Renal pelvis (tissue), 12 donors: ENCODE data around the gene WFDC12. TPM values are rescaled to one million over a fixed set of nuclear protein-coding genes. Genes with fewer than 3 reads are reported as not detected.
"Not testable (repeated sequence)": the region's sequence is repeated elsewhere in the genome, so short reads cannot be mapped to it uniquely, and the experiment has no call there.

Source experiments
- DNase-seq: peaks from one replicate; pipeline ENCODE4 v3.0.0-alpha.2; 2013
- long read RNA-seq, 16 experiments: transcript quantifications; one replicate each; lab custom pipeline, GENCODE V29; 2026
- polyA plus RNA-seq, 3 donors: library from polyadenylated mRNA; unstranded; fragments of 120-200 nt; gene quantifications; one replicate each; pipeline ENCODE4 v1.2.1, GENCODE V29; 2013; ENCODE audit not compliant: insufficient read length in 3 of 3

Gene WFDC12, protein sequence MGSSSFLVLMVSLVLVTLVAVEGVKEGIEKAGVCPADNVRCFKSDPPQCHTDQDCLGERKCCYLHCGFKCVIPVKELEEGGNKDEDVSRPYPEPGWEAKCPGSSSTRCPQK
- not detected for polyA plus RNA-seq
- long read RNA-seq, donor 1, result 0 reads
- long read RNA-seq, donor 2, result 0 reads
- long read RNA-seq, donor 3, result 0 reads
- long read RNA-seq, donor 4, result 0 reads
- long read RNA-seq, donor 5, result 0 reads
- long read RNA-seq, donor 6, result 0 reads
- long read RNA-seq, donor 7, result 0 reads
- long read RNA-seq, donor 8, result 0 reads
- long read RNA-seq, donor 9, result 0 reads
- long read RNA-seq, donor 10, result 0 reads
- long read RNA-seq, donor 11, result 0 reads
- long read RNA-seq, donor 12, result 0 reads
- long read RNA-seq, donor 13, result 0 reads
- long read RNA-seq, donor 14, result 0 reads
- long read RNA-seq, donor 15, result 0 reads
- long read RNA-seq, donor 16, result 0 reads

DNA sequence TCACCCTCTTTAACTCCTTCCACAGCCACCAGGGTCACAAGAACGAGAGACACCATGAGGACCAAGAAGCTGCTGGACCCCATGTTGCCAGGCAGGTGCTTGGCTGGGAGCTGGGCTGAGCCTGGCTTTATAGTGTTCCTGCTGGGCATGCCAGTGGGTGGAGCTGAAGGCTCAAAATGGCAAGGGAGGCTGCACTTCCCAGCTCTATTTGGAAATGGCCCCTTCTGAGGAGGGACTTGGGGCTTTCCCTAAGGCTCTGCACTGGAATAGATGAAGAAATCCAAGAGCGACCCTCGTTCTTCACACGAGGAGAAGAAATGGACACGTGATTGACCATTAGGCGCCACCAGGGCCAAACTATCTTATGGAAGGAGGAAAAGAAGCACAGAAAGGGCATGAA, at the start of gene WFDC12:
WFDC12 (minus strand) TSS at position 101 of the 400 bp plus-strand sequence; CDS start at position 83, 18 bp downstream.
- DNase-seq, result no peak

DNA sequence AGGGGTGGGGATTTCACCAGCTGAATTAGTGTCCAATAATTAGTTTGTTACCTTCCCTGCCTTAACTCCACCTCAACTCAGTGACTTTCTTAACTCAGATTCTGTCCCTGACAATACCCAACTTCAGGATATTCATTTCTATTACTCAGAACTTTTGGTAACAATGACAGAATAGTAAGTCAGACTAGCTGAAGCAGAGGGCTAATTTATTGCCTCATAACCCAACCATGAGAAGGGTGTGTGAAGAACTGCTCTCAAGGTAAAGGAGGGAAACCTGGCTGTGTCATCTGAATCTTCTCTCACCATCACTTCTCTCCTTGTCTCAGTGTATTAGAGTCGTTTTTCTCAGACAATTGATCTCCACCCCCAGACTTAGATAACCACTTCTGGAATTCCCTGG, 49.3 kb upstream of the WFDC12 start:
- no peak for DNase-seq

DNA sequence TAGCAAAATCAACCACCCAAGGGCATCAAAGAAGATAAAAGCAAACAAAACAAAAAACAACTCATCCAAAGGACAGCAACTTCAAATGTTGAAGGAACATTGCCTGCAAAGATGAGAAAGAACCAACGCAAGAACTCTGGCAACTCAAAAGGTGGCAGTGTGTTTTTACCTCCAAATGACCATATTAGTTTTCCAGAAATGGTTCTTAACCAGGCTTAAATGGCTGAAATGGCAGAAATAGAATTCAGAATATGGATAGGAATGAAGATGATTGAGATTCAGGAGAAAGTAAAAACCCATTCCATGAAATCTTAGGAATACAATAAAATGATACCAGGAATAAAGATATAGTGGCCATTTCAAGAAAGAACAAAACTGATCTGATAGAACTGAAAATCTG, 40.6 kb upstream of the WFDC12 start:
- DNase-seq, result no peak

DNA sequence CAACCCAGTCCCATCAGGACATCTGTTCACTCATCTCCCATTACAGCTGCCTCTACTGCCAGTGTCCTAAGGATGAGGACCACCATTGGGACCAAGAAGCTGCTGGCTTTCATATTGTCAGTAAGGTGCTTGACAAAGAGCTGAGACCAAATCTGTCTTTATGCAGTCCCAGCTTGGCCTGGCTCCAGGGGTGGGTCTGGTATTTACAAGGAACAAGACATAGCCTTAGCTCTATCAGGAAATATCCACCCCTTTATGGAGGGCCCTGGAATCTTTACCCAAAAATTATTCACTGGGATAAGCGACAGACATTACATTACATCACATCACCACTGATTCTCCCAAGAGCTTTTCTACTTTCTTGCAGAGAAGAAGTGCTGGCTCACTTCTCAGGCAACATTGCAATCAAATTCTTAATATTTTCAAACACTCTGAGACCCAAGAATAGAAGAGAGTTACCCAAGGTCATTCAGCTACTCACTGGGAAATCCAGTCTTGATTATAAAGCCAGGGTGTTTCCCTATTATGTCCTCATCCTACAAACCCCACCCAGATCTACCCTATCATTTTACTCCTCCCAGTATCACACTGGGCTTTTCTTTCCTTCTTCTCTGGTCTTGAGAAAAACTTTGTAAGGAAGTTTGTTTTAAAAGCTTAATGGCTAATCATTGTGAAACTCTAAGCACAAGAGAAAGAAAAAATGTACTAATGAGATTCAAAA, 39.0 kb upstream of the WFDC12 start:
- no peak for DNase-seq

DNA sequence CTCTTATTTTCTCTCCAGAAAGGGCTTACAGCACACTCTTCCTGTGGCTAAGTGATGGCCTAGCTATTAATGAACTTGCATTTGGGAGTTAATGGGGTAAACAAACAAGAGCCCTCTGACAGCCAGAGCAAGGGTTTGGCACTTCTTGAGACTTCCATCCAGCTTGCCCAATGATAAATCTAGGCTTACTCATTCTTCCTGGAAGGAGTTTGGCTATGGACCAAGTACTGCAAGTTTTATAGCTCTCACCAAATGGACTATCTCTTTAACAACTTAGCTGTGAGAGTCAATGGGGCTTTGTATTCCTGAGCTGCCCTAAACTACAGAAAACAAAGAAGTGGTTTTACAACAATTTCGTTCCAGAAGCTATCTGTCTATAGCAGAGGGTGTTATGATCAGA, 33.7 kb upstream of the WFDC12 start:
- DNase-seq, result no peak

DNA sequence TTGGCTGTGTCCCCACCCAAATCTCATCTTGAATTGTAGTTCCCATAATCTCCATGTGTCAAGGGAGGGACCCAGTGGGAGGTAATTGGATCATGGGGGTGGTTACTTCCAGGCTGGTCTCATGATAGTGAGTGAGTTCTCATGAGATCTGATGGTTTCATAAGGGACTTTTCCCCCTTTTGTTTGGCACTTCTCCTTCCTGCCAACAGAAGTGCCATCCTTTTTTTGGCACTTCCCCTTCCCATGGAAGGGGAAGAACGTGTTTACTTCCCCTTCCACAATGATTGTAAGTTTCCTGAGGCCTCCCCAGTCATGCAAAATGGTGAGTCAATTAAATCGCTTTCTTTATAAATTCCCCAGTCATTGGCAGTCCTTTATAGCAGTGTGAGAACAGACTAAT, 32.4 kb upstream of the WFDC12 start:
- no peak for DNase-seq

DNA sequence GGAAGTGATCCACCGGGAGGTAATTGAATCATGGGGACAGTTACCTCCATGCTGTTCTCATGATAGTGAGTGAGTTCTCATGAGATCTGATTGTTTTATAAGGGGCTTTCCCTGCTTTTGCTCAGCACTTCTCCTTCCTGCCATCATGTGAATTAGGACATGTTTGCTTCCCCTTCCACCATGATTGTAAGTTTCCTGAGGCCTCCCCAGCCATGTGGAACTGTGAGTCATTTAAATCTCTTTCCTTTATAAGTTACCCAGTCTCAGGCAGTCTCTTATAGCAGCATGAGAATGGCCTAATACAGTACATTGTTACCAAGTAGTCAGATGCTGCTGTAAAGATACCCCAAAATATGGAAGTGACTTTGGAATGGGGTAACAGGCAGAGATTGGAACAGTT, 30.5 kb upstream of the WFDC12 start:
- not testable (repeated sequence) for DNase-seq

DNA sequence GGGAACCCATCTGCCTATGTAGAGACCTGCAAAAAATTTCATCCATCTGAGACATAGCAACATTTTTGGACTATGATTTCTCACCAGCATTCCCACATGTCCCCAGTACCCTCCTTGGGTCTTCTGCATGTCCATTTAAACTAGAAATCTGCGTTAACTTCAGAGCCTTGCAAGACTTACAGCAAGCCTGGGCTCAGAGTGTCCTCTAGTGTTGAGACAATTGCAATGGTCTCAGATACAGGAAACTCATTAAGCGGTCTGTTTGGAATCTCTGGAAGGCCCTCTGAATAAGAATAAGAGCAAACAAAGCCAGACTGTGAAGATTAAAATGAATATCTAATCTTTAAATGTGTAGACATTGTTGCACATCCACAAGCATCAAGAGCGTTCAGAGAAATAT, 29.9 kb upstream of the WFDC12 start:
- DNase-seq, result no peak

DNA sequence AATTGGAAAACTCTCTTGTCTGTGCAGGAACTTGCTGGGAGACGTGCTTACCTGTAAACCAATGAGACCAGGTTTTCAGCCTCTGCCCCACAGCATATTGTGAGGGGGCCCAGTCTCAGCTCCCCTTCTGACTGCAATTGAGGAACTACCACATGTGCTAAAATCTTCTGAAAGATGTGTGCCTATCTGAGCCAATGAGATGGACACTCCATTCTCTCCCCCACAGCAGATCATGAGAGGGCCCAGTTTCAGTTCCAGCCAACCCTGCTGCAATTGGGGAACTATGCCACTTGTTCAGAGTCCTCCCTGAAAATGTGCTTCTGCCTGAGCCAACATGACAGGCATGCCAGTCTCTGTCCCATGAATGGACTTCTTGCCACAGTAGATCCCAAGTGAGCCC, 29.5 kb upstream of the WFDC12 start:
- no peak for DNase-seq

DNA sequence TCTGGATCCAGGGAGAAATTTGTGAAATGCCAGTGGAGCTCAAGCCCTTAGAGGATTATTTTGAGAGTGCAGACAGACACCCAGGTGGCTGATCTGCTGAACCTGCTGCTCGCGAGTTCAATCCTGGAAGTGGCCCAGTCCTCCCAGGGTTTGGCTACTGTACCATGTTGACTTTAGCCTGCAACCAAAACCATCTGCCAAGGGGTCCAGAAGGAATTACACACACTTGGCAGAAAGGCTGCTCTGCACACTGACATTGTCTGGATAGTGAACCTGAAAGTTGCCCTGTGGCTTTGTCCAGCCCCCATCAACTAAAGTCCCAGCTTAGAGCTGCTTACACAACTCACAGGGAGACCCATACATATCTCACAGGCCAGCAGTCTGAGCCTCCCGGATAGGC, 28.9 kb upstream of the WFDC12 start:
- no peak for DNase-seq

DNA sequence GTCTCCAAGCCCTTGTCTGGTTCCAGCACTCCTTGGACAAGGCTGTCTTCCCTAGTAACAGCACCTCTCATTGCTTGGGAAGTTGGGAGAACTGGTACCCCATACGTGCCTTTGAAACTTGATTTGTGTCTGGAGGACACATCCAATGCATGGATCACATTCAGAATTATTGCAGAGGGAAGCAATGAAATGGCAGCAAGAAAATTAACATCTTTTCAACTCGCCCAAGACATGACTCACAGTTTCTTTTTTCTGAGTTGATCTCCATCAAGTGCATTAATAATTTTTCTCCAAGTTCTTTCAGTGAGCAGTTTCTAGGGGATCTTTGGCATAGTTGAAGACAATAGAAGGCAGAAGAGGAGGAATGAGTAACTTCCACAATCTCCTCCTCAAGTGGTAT, 28.1 kb upstream of the WFDC12 start:
- DNase-seq, result no peak

DNA sequence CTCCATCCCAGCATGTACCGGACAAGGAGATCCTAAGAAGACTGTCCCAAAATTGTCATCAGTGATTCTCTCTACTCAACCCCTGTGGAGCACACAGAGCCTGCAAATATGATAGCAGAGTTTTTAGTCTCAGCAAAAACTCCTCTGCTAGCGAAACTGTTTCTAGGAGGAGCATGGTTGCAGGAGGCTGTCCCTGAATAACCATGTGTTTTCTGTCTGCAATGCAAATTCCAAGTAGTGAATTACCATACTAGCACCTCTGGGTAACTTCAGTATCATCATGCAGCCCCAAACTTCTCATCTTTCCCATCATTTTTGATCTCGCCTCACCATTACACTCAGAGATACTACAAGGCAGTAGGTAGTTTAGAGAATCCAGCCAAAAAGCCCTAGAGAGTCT, 24.8 kb upstream of the WFDC12 start:
- DNase-seq, result no peak

DNA sequence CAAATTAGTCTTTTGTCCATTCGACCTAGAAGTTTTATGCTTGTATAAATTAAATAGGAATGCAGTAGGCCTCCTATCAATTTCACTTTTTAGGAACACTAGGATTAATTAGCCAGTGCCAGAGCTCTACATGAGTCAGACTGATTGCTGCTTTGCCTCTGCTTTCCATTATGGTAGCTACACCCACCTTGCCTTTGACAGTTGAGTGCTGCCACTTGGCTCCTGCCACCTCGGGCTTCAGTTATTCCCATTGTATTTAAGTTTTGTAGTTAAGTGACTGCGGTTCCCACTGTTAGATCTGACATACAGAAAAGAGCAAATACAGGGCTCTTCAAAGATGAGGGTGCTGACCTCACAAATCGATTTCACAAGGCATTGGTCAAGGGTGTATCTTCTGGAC, 16.6 kb upstream of the WFDC12 start:
- DNase-seq, result no peak

DNA sequence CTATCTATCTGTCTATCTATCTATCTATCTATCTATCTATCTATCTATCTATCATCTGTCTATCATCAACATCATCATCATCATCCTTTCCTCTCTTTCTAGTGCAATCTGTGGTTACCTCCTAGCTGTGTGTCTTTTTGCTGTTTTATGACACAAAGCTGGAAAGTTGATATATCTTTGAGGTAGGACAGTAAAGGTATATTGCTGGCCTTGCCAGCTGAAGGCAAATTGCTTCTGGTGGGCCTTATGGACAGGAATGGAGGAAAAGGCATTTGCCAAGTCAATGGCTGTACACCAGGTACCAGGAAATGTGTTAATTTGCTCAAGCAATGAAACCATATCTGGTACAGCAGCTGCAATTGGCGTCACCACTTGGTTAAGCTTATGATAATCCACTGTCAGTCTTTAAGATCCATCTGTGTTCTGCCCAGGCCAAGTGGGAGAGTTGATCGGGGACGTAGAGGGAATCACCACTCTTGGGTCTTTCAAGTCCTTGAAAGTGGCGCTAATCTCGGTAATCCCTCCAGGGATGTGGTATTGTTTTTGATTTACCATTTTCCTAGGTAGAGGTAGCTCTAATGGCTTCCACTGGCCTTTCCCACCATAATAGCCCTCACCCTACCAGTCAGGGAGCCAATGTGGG, 15.6 kb upstream of the WFDC12 start:
- not testable (repeated sequence) for DNase-seq

DNA sequence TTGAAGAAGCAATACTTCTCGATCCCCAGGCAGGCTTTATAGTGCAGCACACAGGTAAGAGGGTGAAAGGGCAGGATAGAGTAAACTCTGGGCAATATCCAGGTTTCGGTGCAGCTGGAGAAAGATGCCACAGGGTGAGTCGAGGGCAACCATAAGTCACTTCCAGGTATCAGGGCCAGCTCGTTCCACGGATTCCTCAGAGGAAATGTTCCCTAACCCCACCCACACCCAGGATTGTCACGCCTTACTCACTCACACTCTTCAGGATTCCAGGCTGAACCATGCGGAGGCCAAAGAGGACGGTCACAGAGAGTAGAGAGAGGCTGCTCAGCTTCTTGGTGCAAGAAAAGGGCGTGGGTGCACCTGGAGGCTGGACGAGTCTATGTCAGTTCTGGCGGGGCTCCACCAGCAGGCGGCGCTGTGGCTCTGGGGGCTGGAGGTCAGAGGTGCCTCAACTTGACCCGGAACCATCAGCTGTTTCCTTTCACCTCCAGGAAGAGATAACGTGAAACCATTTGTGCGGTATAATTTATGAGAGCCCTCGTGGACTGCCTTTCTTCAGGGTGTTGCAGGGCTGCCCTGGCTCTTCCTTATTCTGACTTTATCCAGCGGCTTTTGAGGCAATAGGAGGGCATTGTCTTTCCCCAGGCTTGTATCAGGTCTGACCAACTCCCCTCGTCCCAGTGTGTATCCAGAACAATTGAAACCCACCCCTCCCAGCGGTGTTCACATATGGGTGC, 14.5 kb upstream of the WFDC12 start:
- DNase-seq, result no peak

DNA sequence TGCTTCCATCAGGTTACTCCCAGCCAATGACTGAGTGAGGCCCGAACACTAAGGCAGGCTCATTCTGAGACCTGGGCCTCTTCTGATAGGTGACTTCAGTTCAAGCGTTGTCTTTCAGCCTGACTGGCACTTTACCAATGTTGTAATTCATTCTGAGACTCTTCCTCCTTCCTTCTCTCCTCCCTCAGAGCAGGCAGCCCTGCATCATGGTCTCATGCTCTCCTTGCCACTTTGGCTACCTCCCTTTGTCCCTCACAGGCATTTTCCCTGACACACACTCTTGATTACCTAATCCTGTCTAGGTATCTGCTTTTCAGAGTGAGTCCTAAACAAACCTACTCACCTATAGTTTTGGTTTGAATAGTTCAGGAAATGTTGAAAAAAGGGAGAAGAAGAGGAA, 12.6 kb upstream of the WFDC12 start:
- no peak for DNase-seq

DNA sequence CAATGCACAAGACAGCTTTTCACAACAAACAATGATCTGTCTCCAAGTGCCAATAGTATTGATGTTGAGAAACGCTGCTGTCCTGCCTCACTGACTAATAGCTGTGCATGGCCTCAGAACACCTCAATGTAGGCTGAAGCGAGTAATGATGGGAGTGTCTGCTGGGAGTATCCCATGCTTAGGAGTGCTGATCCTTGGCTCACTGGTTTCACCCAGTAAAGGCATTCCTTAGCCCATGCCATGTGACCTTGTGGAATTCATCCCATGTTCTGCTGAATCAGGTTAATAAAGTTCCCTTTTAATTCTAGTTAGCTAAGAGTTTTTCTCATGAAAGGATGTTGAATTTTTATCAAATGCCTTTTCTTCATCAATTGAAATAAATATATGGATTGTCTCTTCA, 3.8 kb upstream of the WFDC12 start:
- DNase-seq, result peak; percentile 19

DNA sequence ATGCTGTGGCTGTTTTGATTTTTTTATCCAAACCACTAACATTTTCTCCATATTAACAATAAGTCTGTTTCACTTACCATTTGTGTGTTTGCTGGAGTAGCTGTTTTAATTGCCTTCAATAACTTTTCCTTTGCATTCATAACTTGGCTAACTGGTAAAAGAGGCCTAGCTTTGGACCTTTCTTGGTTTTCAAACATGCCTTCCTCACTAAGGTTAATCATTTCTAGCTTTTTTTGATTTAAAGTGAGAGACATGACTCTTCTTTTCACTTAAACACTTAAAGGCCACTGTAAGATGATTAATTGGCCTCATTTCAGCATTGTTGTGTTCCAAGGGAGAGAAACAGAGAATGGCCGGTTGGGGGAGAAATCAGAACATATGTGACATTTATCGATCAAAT, 2.9 kb downstream of the WFDC12 start:
- DNase-seq, result no peak

DNA sequence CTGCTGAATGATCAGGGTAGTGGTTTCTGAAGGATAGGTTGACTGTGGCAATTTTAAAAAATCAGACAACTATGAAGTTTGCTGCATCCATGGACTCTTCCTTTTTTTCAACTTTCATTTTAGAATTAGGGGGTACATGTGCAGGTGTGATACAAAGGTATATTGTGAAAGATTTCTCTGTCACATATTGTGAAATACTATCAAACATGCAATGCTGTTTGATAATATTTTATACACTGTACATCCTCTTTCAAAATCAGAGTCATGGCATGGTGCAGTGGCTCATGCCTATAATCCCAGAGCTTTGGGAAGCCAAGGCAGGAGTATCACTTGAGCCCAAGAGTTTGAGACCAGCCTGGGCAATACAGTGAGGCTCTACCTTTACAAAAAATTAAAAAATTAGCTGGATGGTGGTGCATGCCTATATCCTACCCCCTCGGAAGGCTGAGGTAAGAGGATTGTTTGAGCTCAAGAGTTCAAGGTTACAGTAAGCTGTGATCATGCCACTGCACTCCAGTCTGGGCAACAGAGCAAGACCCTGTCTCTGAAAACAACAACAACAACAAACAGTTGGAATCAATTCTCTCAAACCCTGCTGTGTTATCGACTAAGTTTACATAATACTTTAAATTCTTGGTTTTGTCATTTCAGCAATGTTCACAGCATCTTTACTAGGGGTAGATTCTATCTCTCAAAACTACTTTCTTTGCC, 4.6 kb downstream of the WFDC12 start:
- DNase-seq, result no peak

DNA sequence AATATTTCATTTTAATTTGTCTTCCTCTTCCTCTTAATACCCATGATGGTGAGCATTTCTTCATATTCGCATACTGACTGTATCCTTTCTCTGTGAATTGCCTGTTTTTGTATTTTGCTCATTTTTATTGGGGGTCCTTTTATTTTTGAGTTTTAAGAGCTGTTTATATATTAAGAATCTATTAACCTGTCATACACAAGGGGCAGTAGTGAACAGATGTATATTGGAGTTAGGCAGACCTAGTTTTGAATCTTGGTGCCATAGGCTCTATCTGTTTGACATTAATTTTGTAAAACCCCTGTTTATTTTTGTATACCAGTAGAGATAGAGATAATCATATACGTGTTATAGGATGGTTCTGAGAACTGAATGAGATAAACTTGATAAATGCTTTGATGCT, 6.2 kb downstream of the WFDC12 start:
- DNase-seq, result no peak

DNA sequence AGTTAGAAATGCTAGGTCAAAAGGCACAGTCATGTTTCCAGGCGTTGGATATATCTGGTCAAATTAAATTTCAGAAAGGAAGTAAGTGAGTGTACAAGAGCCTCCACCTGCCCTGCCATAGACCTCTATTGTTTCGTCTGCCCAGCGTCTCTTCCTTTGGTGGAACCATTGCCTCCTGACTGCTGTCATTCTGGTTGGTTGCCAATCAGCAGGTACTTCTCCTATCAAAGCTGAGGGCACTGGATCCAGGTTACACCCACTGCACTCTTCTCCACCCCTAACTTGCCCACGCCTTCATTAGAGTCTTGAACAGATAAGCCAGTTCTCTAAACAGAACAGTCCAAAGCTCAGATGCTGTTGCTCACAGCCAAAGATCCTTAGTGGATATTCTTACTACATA, 6.7 kb downstream of the WFDC12 start:
- DNase-seq, result no peak

DNA sequence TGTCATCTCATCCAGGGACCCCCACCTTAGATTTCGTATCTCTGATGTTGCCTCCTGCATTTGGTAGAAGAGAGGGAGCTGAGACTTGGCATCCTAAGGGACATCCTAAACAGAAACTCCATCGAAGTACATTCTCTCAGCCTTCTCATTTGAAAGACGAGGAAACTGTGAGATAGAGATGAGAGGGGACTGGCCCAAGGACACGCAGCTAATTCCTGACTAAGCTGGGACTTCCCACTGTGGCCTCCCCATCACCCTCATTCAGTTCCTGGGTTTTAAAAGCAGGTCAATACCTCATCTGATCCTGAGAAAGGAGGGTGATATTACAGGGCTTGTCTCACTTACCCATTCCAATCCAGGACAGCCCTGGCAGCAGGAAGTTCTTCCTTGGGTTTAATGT, 8.4 kb downstream of the WFDC12 start:
- no peak for DNase-seq
